ENCODE measurements around the gene EXOC3L4. TPM values are rescaled to one million over a fixed set of nuclear protein-coding genes. Genes with fewer than 3 reads are reported as not detected.

The EXOC3L4 gene
- total and polyA plus RNA-seq, 9 donors, result 0.33 to 1.2 (median 0.85) TPM; not detected in 3

DNA sequence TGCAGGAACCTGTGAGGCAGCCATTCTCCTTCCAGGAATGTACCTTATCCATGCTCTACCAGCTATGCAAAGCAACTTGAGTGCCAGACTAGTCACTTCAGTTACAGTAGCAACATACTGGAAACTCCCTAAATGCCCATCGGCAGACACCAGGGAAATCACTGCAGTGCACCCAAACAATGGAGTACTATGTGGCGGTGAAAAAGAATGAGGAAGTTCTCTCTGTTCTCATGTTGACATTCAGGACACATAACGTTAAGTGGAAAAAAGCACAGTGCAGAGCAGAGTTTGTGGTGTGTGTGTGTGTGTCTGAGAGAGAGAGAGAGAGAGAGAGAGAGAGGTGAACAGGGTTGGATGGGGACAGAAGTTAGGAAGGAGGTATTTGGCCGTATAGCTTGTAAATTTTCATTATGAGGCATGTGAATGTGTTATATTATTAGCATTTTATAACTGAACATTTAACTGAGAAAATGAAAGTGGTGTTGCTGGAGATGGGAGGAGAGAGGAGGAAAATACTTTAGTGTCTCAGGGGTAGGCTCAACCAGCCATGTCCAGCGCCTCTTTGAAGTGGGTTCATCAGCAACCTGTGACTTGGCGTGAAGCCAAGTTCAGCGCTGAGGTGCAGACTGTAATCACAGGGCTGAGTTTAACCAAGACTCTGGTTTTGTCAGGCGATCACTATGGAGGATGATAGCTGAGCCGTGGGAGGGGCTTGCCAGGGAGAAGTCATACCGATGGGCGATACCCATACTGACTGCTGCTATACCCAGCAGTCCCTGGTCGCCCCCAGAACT lies 46.0 kb downstream of the EXOC3L4 start:
- H3K27me3 ChIP-seq, result no peaks in the 10 kb centered on the region

GRCh38 chr14:103141117-103141796 lies 46.7 kb downstream of the EXOC3L4 start:
- peak in 2 of 5 donors; percentile 32 to 35 for DNase-seq
- WGBS, 3 donors, result 43 to 47% (median 47%) methylated on average over 7 to 8 of the region's 8 CpGs
- Histone ChIP-seq H3K27me3 (no peaks in the 10 kb centered on the region), H3K27ac (no peak overlapping the region), H3K36me3 (no peaks in the 10 kb centered on the region), H3K9me3 (no peaks in the 10 kb centered on the region), H3K4me1 (ENCODE audit: insufficient read depth) (no peaks in the 10 kb centered on the region), H3K4me3 (no peak overlapping the region)
- intact Hi-C loops (cut with DNase I), result no loop called here
- no peak for TF ChIP-seq POLR2A (IDR thresholded peaks at IDR 0.05)
- TF ChIP-seq, protein P1, sequence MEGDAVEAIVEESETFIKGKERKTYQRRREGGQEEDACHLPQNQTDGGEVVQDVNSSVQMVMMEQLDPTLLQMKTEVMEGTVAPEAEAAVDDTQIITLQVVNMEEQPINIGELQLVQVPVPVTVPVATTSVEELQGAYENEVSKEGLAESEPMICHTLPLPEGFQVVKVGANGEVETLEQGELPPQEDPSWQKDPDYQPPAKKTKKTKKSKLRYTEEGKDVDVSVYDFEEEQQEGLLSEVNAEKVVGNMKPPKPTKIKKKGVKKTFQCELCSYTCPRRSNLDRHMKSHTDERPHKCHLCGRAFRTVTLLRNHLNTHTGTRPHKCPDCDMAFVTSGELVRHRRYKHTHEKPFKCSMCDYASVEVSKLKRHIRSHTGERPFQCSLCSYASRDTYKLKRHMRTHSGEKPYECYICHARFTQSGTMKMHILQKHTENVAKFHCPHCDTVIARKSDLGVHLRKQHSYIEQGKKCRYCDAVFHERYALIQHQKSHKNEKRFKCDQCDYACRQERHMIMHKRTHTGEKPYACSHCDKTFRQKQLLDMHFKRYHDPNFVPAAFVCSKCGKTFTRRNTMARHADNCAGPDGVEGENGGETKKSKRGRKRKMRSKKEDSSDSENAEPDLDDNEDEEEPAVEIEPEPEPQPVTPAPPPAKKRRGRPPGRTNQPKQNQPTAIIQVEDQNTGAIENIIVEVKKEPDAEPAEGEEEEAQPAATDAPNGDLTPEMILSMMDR (IDR thresholded peaks at IDR 0.05), result peak in 1 of 3 donors; percentile 18
- TF ChIP-seq EP300 (IDR thresholded peaks at IDR 0.05), result no peak

More for the DNA sequence above, 46.0 kb downstream of the EXOC3L4 start:
- H3K4me3 ChIP-seq, result no peak overlapping the region
- no peak for DNase-seq
- no peak overlapping the region for H3K27ac ChIP-seq
- no peaks in the 10 kb centered on the region for H3K36me3 ChIP-seq
- TF ChIP-seq, protein P1 (IDR thresholded peaks at IDR 0.05), result no peak
- TF ChIP-seq POLR2A (IDR thresholded peaks at IDR 0.05) (no peak), EP300 (IDR thresholded peaks at IDR 0.05) (no peak)
- H3K9me3 ChIP-seq, result no peaks in the 10 kb centered on the region
- 49 to 57% (median 55%) methylated on average over 10 to 12 of the region's 12 CpGs for WGBS, 3 donors
- H3K4me1 ChIP-seq (ENCODE audit: insufficient read depth), result no peaks in the 10 kb centered on the region
- intact Hi-C loops (cut with DNase I), result no loop called here

DNA sequence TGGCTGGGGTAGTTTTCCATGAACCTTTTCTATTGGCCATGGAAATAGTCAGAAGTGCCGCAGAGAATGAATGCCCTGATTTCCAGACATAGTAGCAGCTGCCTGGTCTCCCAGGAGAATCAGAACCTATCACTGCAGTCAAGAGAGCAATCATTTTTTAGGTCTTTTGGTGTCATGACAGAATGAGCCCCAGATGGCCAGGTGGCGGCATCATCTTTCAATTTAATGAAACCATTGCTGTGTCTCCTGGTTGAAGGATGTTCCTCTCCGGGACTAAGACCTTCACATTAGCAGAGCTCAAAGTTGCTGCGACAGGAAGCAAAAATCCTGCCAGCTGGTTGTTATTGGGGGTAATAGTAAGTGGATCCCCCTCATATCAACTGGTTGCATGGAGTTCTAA lies 47.5 kb downstream of the EXOC3L4 start:
- Histone ChIP-seq H3K27me3 (no peaks in the 10 kb centered on the region), H3K4me1 (ENCODE audit: insufficient read depth) (no peaks in the 10 kb centered on the region), H3K4me3 (no peak overlapping the region), H3K27ac (no peak overlapping the region), H3K36me3 (no peaks in the 10 kb centered on the region), H3K9me3 (no peaks in the 10 kb centered on the region)
- DNase-seq, result no peak
- WGBS, 3 donors, result 83 to 89% (median 87%) methylated on average over 4 of the region's 4 CpGs
- TF ChIP-seq POLR2A (IDR thresholded peaks at IDR 0.05) (no peak), EP300 (IDR thresholded peaks at IDR 0.05) (no peak)
- TF ChIP-seq, protein P1 (IDR thresholded peaks at IDR 0.05), result no peak
- intact Hi-C loops (cut with DNase I), result no loop called here

DNA sequence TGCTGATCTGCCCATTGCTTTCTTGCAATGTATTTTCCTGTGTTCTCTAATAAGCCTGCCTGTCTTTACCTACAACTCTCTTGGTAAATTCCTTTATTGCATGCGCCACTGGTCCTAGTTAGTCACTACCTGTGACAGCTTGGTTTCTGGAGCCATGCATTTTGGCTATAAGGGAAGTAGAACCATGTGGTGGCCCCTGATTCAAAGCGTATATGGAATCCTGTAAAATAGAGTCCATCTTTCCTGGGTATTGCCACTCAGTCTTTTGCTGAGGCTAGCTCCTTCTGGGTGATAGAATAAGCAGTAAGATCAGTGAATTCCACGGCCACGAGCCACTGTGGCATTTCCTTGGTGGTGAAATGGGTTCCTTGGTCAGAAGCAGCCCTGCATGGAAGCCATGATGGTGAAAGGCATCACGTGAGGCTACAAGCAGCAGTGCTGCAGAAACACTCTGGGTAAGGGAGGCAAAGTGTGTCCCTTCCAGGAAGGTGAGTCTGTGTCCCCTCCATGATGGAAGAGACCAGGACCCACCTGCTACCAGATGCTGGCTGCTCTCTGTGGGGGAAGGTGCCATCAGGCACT lies 48.3 kb downstream of the EXOC3L4 start:
- no peaks in the 10 kb centered on the region for H3K27me3 ChIP-seq
- intact Hi-C loops (cut with DNase I), result no loop called here

More for the DNA sequence above, 48.3 kb downstream of the EXOC3L4 start:
- Histone ChIP-seq H3K4me1 (ENCODE audit: insufficient read depth) (no peaks in the 10 kb centered on the region), H3K27ac (no peak overlapping the region), H3K36me3 (no peaks in the 10 kb centered on the region), H3K9me3 (no peaks in the 10 kb centered on the region), H3K4me3 (no peak overlapping the region)
- 67 to 94% (median 74%) methylated on average over 5 of the region's 5 CpGs for WGBS, 3 donors
- TF ChIP-seq EP300 (IDR thresholded peaks at IDR 0.05) (no peak), POLR2A (IDR thresholded peaks at IDR 0.05) (no peak)
- TF ChIP-seq, protein P1 (IDR thresholded peaks at IDR 0.05), result no peak
- no peak for DNase-seq

Data from ovary (tissue), 9 donors.